D721Med (cell line): ENCODE measurements around the gene BRINP3.

Source experiments
- DNase-seq: peaks from one replicate; pipeline ENCODE4 v3.0.0; 2011; ENCODE audit warnings: low spot score; ENCODE audit not compliant: insufficient read length
- FAIRE-seq: peaks from 2 replicates; lab custom pipeline; 2011; peaks lifted over from hg19 to GRCh38; lab: Jason Lieb, UNC
- TF ChIP-seq, protein P1 (sequence below): IDR thresholded peaks from 2 replicates; pipeline ENCODE4 v1.5.1; 2012; ENCODE audit warnings: mild to moderate bottlenecking, control low read depth; ENCODE audit not compliant: insufficient read depth; ENCODE audit errors: missing control alignments

The BRINP3 gene

DNA sequence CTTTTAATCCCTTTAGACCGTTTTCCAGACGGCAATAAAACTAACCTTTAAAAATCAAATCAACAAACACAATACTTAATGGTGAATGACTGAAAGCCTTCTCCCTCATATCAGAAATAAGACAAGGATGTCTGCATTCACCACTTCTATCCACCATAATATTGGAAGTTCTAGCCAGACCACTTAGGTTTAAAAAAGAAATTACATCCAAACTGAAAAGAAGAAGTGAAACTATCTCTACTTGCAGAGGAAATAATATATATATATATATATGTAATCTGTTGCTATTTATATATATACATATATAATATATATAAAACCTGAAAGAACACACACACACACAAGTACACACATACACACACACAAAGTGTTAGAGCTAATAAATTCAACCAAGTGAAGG, 100.4 kb downstream of the BRINP3 start:
- peak; percentile 83 for FAIRE-seq
- TF ChIP-seq, protein P1, sequence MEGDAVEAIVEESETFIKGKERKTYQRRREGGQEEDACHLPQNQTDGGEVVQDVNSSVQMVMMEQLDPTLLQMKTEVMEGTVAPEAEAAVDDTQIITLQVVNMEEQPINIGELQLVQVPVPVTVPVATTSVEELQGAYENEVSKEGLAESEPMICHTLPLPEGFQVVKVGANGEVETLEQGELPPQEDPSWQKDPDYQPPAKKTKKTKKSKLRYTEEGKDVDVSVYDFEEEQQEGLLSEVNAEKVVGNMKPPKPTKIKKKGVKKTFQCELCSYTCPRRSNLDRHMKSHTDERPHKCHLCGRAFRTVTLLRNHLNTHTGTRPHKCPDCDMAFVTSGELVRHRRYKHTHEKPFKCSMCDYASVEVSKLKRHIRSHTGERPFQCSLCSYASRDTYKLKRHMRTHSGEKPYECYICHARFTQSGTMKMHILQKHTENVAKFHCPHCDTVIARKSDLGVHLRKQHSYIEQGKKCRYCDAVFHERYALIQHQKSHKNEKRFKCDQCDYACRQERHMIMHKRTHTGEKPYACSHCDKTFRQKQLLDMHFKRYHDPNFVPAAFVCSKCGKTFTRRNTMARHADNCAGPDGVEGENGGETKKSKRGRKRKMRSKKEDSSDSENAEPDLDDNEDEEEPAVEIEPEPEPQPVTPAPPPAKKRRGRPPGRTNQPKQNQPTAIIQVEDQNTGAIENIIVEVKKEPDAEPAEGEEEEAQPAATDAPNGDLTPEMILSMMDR = no peak
- no peak for DNase-seq

DNA sequence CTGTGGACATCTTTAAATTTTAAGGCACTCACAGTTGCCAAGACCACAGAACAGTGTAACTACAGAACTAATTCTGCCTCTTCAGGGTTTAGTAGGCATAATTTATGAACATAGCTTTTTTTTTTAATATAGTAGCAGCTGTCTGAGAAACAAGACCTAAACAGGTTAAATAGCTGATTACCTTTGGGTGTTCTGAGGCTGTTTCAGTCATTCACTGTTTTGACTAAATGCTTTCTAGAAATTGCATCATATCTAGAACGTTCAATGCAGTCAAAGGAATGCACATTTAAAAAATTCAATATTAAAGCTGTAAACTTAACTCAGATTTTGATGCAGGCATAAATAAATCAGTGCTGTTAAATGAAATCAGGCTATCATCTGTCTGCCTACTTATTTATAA, 101.6 kb downstream of the BRINP3 start:
- peak; percentile 29 for FAIRE-seq
- no peak for DNase-seq
- TF ChIP-seq, protein P1 = no peak

- FAIRE-seq = no peak
- DNase-seq = no peak
- TF ChIP-seq, protein P1 = peak; percentile 92
Observed at GRCh38 chr1:190373705-190374336, 103.8 kb downstream of the BRINP3 start.

DNA sequence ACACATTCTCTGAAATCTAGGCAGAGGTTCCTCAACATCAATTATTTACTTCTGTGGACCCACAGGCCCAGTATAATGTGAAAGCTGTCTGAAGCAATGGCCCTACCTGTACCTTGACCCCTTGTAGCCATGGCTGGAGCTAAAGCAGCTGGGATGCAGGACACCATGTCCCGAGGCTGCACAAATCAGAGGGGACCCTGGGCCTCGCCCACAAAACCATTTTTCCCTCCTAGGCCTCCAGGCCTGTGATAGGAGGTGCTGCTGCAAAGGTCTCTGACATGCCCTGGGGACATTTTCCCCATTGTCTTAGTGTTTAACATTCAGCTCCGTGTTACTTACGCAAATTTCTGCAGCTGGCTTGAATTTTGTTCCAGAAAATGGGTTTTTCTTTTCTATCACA, 110.5 kb downstream of the BRINP3 start:
- TF ChIP-seq, protein P1 = no peak
- DNase-seq = no peak
- FAIRE-seq = no peak

DNA sequence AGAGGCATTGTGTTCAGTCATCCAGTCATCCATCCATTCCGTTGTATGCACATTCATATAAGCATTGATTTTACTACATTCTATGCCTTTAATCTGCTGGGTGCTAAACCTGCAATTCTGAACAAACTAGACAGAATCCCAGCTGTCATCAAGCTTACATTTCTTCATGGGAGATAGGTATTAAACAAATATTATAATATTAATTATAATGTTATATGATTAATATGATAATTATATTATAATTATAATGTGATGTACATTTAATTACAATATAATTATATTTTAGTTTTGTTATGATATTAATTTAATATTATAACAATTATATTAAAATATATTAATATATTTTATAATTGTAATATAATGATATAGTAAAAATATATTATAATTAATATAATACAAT, 112.4 kb downstream of the BRINP3 start:
- FAIRE-seq (no peak), DNase-seq (no peak)
- TF ChIP-seq, protein P1 = no peak

DNA sequence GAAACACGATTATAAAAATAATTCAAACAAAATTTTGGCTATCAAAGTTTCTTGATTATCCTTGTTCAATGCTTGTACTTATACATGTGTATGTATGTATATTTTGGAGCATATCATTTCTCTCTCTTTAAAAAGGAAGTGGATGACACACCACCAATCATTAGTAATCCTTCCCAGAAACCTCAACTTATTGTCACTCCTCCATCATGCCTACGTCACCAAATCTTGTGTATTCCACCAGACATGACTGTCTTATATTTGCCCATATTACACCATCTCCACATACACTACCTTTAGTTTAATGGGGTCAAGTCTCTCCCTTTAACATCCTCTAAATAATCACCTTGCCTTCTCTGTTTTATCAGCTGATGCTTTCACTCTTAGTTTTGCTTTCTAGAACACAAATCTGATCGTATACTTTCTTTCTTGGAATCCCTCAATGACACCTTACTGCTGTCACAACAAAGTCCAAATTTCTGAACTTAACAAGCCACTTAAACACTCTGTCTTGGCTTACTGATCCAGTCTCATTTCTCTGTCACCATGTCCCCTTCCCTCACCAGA, 124.0 kb downstream of the BRINP3 start:
- TF ChIP-seq, protein P1 = no peak
- no peak for DNase-seq
- peak; percentile 77 for FAIRE-seq

DNA sequence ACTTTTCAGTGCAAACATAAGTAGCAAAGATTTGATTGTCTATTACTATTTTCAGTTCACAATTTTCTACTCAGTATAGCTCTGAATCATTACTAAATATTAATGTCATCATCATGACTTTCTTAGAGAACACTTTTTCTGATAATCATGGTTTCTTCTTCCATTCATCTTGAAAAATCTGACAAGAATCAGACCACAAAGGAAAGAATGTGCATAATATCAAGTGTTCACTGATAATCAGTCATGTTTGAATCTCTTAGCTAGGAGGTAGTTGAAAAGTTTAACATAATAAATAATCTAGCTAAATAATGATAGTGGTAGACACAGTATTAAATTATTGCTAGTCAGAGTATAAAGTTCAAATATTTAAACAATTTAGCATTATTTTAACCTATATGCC, 133.2 kb downstream of the BRINP3 start:
- peak; percentile 89 for FAIRE-seq
- TF ChIP-seq, protein P1 = no peak

More for the DNA sequence above, 133.2 kb downstream of the BRINP3 start:
- DNase-seq = no peak
